GM21515 (cell line): Measurements from ENCODE around the gene EEF1AKMT1.
"Not testable (repeated sequence)": the region's sequence is repeated elsewhere in the genome, so short reads cannot be mapped to it uniquely, and the experiment has no call there.

ENCODE experiments used
- ATAC-seq: cut with Tn5 transposase; IDR thresholded peaks from one replicate; pipeline ENCODE4 v1.9.1; 2021; ENCODE audit not compliant: unreplicated experiment

Gene EEF1AKMT1

DNA sequence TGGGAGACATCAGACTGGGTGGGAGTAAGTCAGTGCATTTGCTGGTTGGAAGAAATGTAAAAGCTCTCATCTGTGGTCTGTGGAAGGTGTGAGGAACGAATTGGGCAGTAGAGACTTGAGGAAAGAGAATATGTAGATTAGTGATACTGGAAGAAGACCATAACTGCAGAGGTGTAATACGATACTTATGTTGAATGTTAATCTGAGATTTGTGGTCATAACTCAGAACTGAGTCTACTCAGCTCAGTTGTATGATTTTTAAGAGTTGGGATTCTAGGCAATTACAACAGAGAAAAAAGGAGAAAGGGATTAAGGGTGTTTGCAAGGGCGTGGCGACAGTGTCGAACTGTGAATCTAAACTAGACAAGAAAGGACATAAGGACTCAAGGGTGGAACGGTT is 73.5 kb downstream of the EEF1AKMT1 start:
- no peak for ATAC-seq

DNA sequence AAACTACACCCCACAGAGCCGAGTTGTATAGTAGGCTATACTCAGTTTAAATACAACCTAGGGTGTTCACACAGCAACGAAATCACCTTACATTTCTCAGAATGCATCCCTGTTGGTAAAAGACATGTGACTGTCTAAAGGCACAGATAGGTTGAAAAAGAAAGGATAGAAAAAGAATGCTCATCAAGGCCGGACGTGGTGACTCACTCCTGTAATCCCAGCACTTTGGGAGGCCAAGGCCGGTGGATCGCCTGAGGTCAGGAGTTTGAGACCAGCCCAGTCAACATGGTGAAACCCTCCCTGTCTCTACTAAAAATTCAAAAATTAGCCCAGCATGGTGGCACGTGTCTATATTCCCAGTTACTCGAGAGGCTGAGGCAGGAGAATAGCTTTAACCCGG is 74.0 kb downstream of the EEF1AKMT1 start:
- ATAC-seq, result no peak

- no peak for ATAC-seq
Observed at GRCh38 chr13:20696073-20696472, 77.7 kb downstream of the EEF1AKMT1 start.

GRCh38 chr13:20691616-20692015 is 82.1 kb downstream of the EEF1AKMT1 start:
- no peak for ATAC-seq

- ATAC-seq, result no peak
Observed at GRCh38 chr13:20689291-20689690, 84.5 kb downstream of the EEF1AKMT1 start.

DNA sequence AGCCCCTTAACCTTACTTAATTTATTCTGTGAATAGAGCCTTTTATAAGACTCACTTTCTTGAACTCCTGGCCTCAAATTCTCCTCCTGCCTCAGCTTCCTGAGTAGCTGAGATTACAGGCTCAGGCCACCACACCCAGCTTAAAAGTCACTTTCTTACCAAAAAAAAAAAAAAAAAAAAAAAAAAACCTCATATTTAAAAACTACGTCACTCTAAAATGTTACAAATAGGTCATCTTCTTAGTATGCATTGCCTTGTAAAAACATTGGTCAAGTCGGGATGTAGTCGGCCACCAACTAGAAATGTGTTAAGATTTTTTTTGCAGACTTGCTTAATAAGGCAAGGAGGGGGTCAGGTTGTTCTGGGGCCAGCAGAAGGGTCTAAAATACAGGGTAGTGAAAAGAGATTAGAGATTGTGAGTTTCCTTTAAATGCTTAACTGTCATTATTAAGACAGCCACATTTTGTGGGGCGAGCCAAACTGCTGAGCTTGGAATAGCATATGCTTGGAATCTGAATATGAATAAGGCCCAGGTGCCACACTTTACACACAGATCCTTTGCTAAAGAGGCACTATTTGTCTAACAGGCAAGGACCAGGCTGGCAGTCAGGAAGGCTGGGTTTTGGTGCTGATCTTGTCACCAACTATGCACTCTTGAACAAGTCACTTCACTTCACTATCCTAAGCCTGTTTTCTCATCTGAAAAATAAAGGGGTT is 86.7 kb downstream of the EEF1AKMT1 start:
- ATAC-seq, result no peak

- ATAC-seq, result no peak
Observed at GRCh38 chr13:20686167-20686566, 87.6 kb downstream of the EEF1AKMT1 start.

DNA sequence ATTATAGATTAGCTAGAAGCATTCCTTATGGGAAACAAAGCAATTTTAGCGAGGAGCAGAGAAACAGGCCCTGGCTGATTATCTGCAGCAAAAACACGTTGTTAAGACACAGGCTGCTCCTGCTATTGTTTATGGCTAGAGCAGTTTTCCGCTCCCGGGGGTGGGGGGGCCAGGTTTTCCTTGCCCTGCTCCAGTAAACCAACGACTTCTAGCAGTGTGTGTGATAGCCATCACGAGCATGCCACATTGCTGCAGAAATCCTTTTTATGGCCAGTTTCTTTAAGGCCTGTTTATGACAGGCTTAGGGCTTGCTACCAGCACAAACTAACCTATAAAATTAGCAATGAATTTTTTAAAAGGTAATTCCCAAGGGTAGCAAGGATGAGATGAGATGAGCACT is 88.7 kb downstream of the EEF1AKMT1 start:
- ATAC-seq, result no peak

- no peak for ATAC-seq
Observed at GRCh38 chr13:20684546-20684945, 89.2 kb downstream of the EEF1AKMT1 start.

DNA sequence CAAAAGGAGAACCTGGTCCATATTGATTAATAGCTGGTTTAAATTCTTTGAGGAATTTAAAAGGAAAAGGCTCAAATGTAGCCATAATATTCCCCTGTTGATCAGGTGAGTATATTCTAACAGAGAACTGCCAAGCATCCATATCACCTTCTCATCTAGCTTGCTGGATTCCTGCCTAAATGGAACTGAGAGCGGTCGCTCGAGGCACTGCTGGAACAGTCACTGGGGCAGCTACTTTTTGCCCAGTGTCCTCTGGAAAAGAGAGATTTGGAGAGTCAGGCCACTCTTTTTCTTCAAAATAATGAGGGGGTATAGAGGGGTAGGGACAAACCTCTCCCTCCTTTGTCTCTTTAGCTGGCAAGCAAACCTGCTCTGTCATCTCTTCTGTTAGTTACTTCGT is 89.7 kb downstream of the EEF1AKMT1 start:
- no peak for ATAC-seq

- no peak for ATAC-seq
Observed at GRCh38 chr13:20682061-20682460, 91.7 kb downstream of the EEF1AKMT1 start.

GRCh38 chr13:20681481-20681880 is 92.3 kb downstream of the EEF1AKMT1 start:
- not testable (repeated sequence) for ATAC-seq

GRCh38 chr13:20680416-20681080 is 93.2 kb downstream of the EEF1AKMT1 start:
- no peak for ATAC-seq

GRCh38 chr13:20679879-20680278 is 93.9 kb downstream of the EEF1AKMT1 start:
- no peak for ATAC-seq
